Cardiac muscle cell (in vitro differentiated cells and primary cell): Measurements from ENCODE around the gene SCUBE1. TPM values are rescaled to one million over a fixed set of nuclear protein-coding genes. Genes with fewer than 3 reads are reported as not detected.

ENCODE experiments used
- DNase-seq, 2 donors: peaks; one replicate each; pipeline versions ENCODE4 v3.0.0 to v3.0.0-alpha.2; 2010 to 2017; ENCODE audit warnings: low read depth in 1 of 2, low spot score in 1 of 2
- H3K27ac ChIP-seq: fragments of 200-600 bp; sonication (generic); 2 replicates; pipeline ENCODE4 v1.5.1; 2016
- H3K27me3 ChIP-seq: fragments of 200-600 bp; sonication (generic); 2 replicates; pipeline ENCODE4 v1.6.0; 2016; ENCODE audit warnings: control low read depth
- H3K36me3 ChIP-seq: fragments of 200-600 bp; sonication (generic); 2 replicates; pipeline ENCODE4 v1.5.1; 2016; ENCODE audit warnings: control low read depth
- H3K4me1 ChIP-seq: fragments of 200-600 bp; sonication (generic); 2 replicates; pipeline ENCODE4 v1.8.1; 2017; ENCODE audit warnings: low read depth, mild to moderate bottlenecking, mixed run types
- H3K4me3 ChIP-seq: fragments of 200-600 bp; sonication (generic); 2 replicates; pipeline ENCODE4 v1.5.1; 2016; ENCODE audit warnings: mild to moderate bottlenecking
- H3K9me3 ChIP-seq: fragments of 200-600 bp; sonication (generic); 2 replicates; pipeline ENCODE4 v1.5.1; 2017; ENCODE audit warnings: low read depth, mild to moderate bottlenecking, control low read depth
- polyA plus RNA-seq: library from polyadenylated mRNA; unstranded; fragments of >200 nt; fragmentation: Nextera tagmentation; extraction: Ambion mirVana; gene quantifications from 2 replicates; pipeline ENCODE4 v1.2.1, GENCODE V29; 2016
- total RNA-seq: library from RNA; depleted of rRNA; stranded (reverse); fragments of >200 nt; gene quantifications from 2 replicates; pipeline ENCODE4 v1.2.3, GENCODE V29; 2016
- TF ChIP-seq, protein P1 (sequence below): IDR thresholded peaks from 2 replicates; pipeline ENCODE4 v1.5.1; 2012; ENCODE audit warnings: low read depth, mild to moderate bottlenecking, low read length

The SCUBE1 gene
- total and polyA plus RNA-seq, 2 experiments from 2014 or later = 2.1 to 6.9 TPM

DNA sequence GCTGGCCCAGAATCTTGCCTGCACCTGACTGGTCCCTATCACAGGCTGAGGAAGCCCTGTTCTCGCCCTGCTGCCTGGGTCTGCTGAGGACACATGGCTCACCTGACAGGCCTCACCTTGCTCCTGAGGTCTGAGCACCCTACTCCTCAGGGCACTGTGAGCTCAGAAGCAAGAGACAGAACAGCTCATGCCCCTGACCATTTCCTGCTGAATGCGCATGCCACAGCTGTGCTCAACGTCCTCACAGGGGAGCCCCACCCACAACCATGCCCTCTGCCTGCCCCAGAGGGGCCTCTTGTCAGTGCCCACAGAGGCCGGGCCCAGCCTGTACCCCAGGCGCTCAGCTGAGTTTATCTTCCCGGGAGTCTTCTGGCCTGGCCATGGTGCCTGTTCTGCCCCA lies 194.6 kb downstream of the SCUBE1 start:
- TF ChIP-seq, protein P1, sequence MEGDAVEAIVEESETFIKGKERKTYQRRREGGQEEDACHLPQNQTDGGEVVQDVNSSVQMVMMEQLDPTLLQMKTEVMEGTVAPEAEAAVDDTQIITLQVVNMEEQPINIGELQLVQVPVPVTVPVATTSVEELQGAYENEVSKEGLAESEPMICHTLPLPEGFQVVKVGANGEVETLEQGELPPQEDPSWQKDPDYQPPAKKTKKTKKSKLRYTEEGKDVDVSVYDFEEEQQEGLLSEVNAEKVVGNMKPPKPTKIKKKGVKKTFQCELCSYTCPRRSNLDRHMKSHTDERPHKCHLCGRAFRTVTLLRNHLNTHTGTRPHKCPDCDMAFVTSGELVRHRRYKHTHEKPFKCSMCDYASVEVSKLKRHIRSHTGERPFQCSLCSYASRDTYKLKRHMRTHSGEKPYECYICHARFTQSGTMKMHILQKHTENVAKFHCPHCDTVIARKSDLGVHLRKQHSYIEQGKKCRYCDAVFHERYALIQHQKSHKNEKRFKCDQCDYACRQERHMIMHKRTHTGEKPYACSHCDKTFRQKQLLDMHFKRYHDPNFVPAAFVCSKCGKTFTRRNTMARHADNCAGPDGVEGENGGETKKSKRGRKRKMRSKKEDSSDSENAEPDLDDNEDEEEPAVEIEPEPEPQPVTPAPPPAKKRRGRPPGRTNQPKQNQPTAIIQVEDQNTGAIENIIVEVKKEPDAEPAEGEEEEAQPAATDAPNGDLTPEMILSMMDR = no peak
- Histone ChIP-seq H3K4me1 (no peaks in the 10 kb centered on the region), H3K27me3 (peaks cover 11% of the 10 kb centered on the region), H3K4me3 (no peak overlapping the region), H3K9me3 (no peaks in the 10 kb centered on the region), H3K27ac (no peak overlapping the region), H3K36me3 (no peaks in the 10 kb centered on the region)
- DNase-seq = no peak

DNA sequence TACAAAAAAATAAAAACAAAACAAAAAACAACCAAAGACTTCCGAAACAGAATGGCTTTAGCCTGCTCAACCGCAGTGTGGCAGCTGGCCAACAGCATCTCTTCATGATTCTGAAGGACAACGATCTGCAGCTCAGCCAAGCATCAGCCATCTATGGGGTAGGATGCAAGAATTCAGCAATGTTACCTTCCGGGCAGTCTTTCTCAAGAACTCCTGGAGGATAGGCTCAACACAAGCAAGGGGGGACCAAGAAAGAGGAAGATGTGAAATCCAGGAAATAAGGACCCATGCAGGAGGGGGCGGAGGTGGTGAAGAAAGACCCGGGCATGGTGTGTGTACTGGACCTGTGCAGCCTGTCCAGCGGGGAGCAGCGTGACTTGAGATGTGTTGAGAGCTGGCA lies 195.4 kb downstream of the SCUBE1 start:
- H3K4me3 ChIP-seq = no peak overlapping the region
- peaks cover 11% of the 10 kb centered on the region for H3K27me3 ChIP-seq
- DNase-seq = no peak
- H3K27ac ChIP-seq = no peak overlapping the region
- no peaks in the 10 kb centered on the region for H3K9me3 ChIP-seq
- H3K36me3 ChIP-seq = no peaks in the 10 kb centered on the region
- TF ChIP-seq, protein P1 = no peak
- H3K4me1 ChIP-seq = no peaks in the 10 kb centered on the region

Other genes starting within 250 kb of the SCUBE1 start
- 21.0 and 41.7 TPM in 2 replicates for gene BIK, start 232.6 kb downstream of the SCUBE1 start, total RNA-seq
- 34.6 and 65.4 TPM in 2 replicates for gene BIK, start 232.6 kb downstream of the SCUBE1 start, polyA plus RNA-seq
- 42.2 and 47.1 TPM in 2 replicates for gene MCAT, start 200.0 kb downstream of the SCUBE1 start, total RNA-seq
- 44.3 and 46.8 TPM in 2 replicates for gene MCAT, start 200.0 kb downstream of the SCUBE1 start, polyA plus RNA-seq
- 28.9 and 59.0 TPM in 2 replicates for gene TSPO, start 191.8 kb downstream of the SCUBE1 start, total RNA-seq
- 20.3 and 52.2 TPM in 2 replicates for gene TSPO, start 191.8 kb downstream of the SCUBE1 start, polyA plus RNA-seq
- 52.9 and 62.7 TPM in 2 replicates for gene TTLL12, start 156.2 kb downstream of the SCUBE1 start, total RNA-seq
- 45.9 and 58.6 TPM in 2 replicates for gene TTLL12, start 156.2 kb downstream of the SCUBE1 start, polyA plus RNA-seq
- gene MPPED1, start 68.6 kb upstream of the SCUBE1 start, total RNA-seq = 0.11 and 0.12 TPM in 2 replicates
- gene MPPED1, start 68.6 kb upstream of the SCUBE1 start, polyA plus RNA-seq = 0.61 TPM in 1 of 2 replicates, not detected in the other